Caco-2 (cell line): Measurements from ENCODE around the gene AADACL3. TPM values are rescaled to one million over a fixed set of nuclear protein-coding genes. Genes with fewer than 3 reads are reported as not detected.

Source experiments
- BruUV-seq: library from RNA; stranded (reverse); fragments of 400-500 nt; replicated peaks from 2 replicates; lab custom pipeline; 2021; lab: Mats Ljungman, UMichigan
- CTCF ChIA-PET: fragments of 300-600 bp; sonication (Branson Sonifier 250); formaldehyde crosslinking; loops from one replicate; lab custom pipeline; 2022; ENCODE audit warnings: antibody characterized with exemption; lab: Charles Lee
- POLR2A ChIA-PET: fragments of 300-600 bp; sonication (Branson Sonifier 250); formaldehyde crosslinking; loops from one replicate; lab custom pipeline; 2022; ENCODE audit warnings: antibody characterized with exemption; lab: Charles Lee
- DNase-seq, 2 experiments: peaks; one replicate each; pipeline versions ENCODE4 v3.0.0 to v3.0.0-alpha.2; 2020 to 2022
- H3K27me3 ChIP-seq: replicated peaks from 2 replicates; pipeline ENCODE4 v1.6.0; 2011; ENCODE audit warnings: low read length; ENCODE audit not compliant: control insufficient read depth, insufficient read depth
- H3K36me3 ChIP-seq: 2 replicates; pipeline ENCODE4 v1.5.1; 2011; ENCODE audit warnings: low read length; ENCODE audit not compliant: control insufficient read depth, insufficient read depth
- H3K4me1 ChIP-seq: fragments of 250-450 bp; sonication (Bioruptor Pico); 2 replicates; pipeline ENCODE4 v1.5.1; 2020; ENCODE audit warnings: mild to moderate bottlenecking
- H3K4me3 ChIP-seq: 2 replicates; pipeline ENCODE4 v1.5.1; 2011; ENCODE audit warnings: low read depth, mild to moderate bottlenecking, control low read depth, low read length
- H3K9me3 ChIP-seq: fragments of 250-450 bp; sonication (Bioruptor Pico); 2 replicates; pipeline ENCODE4 v1.5.1; 2020; ENCODE audit warnings: mild to moderate bottlenecking, moderate library complexity
- H3K27ac Mint-ChIP-seq: one replicate; pipeline ENCODE4 v1.8.0; 2022; ENCODE audit warnings: mixed read lengths; ENCODE audit not compliant: unreplicated experiment
- H3K27me3 Mint-ChIP-seq: one replicate; pipeline ENCODE4 v1.8.0; 2022; ENCODE audit warnings: mixed read lengths; ENCODE audit not compliant: insufficient read depth, unreplicated experiment
- H3K36me3 Mint-ChIP-seq: one replicate; pipeline ENCODE4 v1.8.0; 2022; ENCODE audit warnings: mild to moderate bottlenecking, mixed read lengths; ENCODE audit not compliant: insufficient read depth, unreplicated experiment
- H3K4me1 Mint-ChIP-seq: one replicate; pipeline ENCODE4 v1.8.0; 2022; ENCODE audit warnings: low read depth, mixed read lengths; ENCODE audit not compliant: unreplicated experiment
- H3K4me3 Mint-ChIP-seq: one replicate; pipeline ENCODE4 v1.8.0; 2022; ENCODE audit warnings: mild to moderate bottlenecking, moderate library complexity, mixed read lengths; ENCODE audit not compliant: unreplicated experiment
- H3K9me3 Mint-ChIP-seq: one replicate; pipeline ENCODE4 v1.8.0; 2022; ENCODE audit warnings: mixed read lengths; ENCODE audit not compliant: unreplicated experiment
- intact Hi-C: fragments of 100-400 bp; cut with micrococcal nuclease; formaldehyde crosslinking; loops from one replicate; pipeline ENCODE4 v1.10.0; 2022; ENCODE audit not compliant: unreplicated experiment
- total RNA-seq: library from RNA; stranded (reverse); gene quantifications from 2 replicates; pipeline ENCODE4 v1.2.3, GENCODE V29; 2022
- TF ChIP-seq, protein P1 (sequence below), 2 experiments: fragments of 200-600 bp in 1 of 2; IDR thresholded peaks; 1 replicate in 1 of 2; 2 replicates in 1 of 2; pipeline versions ENCODE4 v1.5.1 to v1.8.0; 2011 to 2022; ENCODE audit warnings: antibody characterized with exemption in 1 of 2, control low read depth in 1 of 2, inconsistent platforms in 1 of 2, low read depth in 1 of 2, low read length in 1 of 2, mild to moderate bottlenecking in 1 of 2, moderate library complexity in 1 of 2; ENCODE audit not compliant: insufficient read depth in 1 of 2, severe bottlenecking in 1 of 2, unreplicated experiment in 1 of 2

Gene AADACL3
- total RNA-seq, 1 experiment from 2014 or later: not detected

GRCh38 chr1:12763479-12763878 is 47.6 kb downstream of the AADACL3 start:
- no peak overlapping the region for H3K4me3 ChIP-seq
- Mint-ChIP-seq H3K27ac (no peak overlapping the region), H3K4me1 (peaks cover 6% of the 10 kb centered on the region), H3K9me3 (no peaks in the 10 kb centered on the region), H3K36me3 (no peaks in the 10 kb centered on the region), H3K4me3 (no peak overlapping the region), H3K27me3 (peaks cover 4% of the 10 kb centered on the region)
- H3K36me3 ChIP-seq: no peaks in the 10 kb centered on the region
- DNase-seq: no peak
- ChIA-PET POLR2A (interaction anchor here (0.7 kb wide), 1 partner anchor 622 kb away, joined by 6 read pairs; no protein-coding TSS in a partner anchor), CTCF (no interaction called here)
- TF ChIP-seq, protein P1, sequence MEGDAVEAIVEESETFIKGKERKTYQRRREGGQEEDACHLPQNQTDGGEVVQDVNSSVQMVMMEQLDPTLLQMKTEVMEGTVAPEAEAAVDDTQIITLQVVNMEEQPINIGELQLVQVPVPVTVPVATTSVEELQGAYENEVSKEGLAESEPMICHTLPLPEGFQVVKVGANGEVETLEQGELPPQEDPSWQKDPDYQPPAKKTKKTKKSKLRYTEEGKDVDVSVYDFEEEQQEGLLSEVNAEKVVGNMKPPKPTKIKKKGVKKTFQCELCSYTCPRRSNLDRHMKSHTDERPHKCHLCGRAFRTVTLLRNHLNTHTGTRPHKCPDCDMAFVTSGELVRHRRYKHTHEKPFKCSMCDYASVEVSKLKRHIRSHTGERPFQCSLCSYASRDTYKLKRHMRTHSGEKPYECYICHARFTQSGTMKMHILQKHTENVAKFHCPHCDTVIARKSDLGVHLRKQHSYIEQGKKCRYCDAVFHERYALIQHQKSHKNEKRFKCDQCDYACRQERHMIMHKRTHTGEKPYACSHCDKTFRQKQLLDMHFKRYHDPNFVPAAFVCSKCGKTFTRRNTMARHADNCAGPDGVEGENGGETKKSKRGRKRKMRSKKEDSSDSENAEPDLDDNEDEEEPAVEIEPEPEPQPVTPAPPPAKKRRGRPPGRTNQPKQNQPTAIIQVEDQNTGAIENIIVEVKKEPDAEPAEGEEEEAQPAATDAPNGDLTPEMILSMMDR (IDR thresholded peaks at IDR 0.05; ENCODE audit: insufficient read depth in 1 of 2, low read depth in 1 of 2, low read length in 1 of 2, severe bottlenecking in 1 of 2, unreplicated experiment in 1 of 2): no peak
- intact Hi-C loops: no loop called here
- H3K9me3 ChIP-seq: no peaks in the 10 kb centered on the region
- no peaks in the 10 kb centered on the region for H3K4me1 ChIP-seq
- no TSS peak for BruUV-seq
- H3K27me3 ChIP-seq: no peaks in the 10 kb centered on the region

GRCh38 chr1:12764016-12764415 is 48.1 kb downstream of the AADACL3 start:
- H3K27me3 ChIP-seq: no peaks in the 10 kb centered on the region
- POLR2A ChIA-PET: no interaction called here

GRCh38 chr1:12769031-12769430 is 53.1 kb downstream of the AADACL3 start:
- H3K4me3 ChIP-seq: no peak overlapping the region
- no peaks in the 10 kb centered on the region for H3K36me3 ChIP-seq
- POLR2A ChIA-PET: no interaction called here
- intact Hi-C loops: no loop called here
- H3K9me3 ChIP-seq: no peaks in the 10 kb centered on the region
- no peak overlapping the region for H3K27ac Mint-ChIP-seq
- BruUV-seq: no TSS peak
- TF ChIP-seq, protein P1 (IDR thresholded peaks at IDR 0.05; ENCODE audit: insufficient read depth in 1 of 2, low read depth in 1 of 2, low read length in 1 of 2, severe bottlenecking in 1 of 2, unreplicated experiment in 1 of 2): no peak
- H3K9me3 Mint-ChIP-seq: no peaks in the 10 kb centered on the region
- DNase-seq: no peak
- no peak overlapping the region for H3K4me3 Mint-ChIP-seq
- no peaks in the 10 kb centered on the region for H3K4me1 ChIP-seq
- no peaks in the 10 kb centered on the region for H3K36me3 Mint-ChIP-seq
- CTCF ChIA-PET: no interaction called here
- no peaks in the 10 kb centered on the region; the same call in 1 of the 2 replicates for H3K27me3 ChIP-seq
- H3K4me1 Mint-ChIP-seq: no peaks in the 10 kb centered on the region
- peaks cover 11% of the 10 kb centered on the region for H3K27me3 Mint-ChIP-seq

More at GRCh38 chr1:12764016-12764415, 48.1 kb downstream of the AADACL3 start:
- no peaks in the 10 kb centered on the region for H3K4me1 ChIP-seq
- TF ChIP-seq, protein P1 (IDR thresholded peaks at IDR 0.05; ENCODE audit: insufficient read depth in 1 of 2, low read depth in 1 of 2, low read length in 1 of 2, severe bottlenecking in 1 of 2, unreplicated experiment in 1 of 2): no peak
- H3K4me3 Mint-ChIP-seq: no peak overlapping the region
- H3K4me3 ChIP-seq: no peak overlapping the region
- no peaks in the 10 kb centered on the region for H3K9me3 ChIP-seq
- H3K27me3 Mint-ChIP-seq: peaks cover 4% of the 10 kb centered on the region
- BruUV-seq: no TSS peak
- CTCF ChIA-PET: no interaction called here
- no peaks in the 10 kb centered on the region for H3K9me3 Mint-ChIP-seq
- intact Hi-C loops: no loop called here
- H3K27ac Mint-ChIP-seq: no peak overlapping the region
- no peaks in the 10 kb centered on the region for H3K36me3 ChIP-seq
- peaks cover 6% of the 10 kb centered on the region for H3K4me1 Mint-ChIP-seq
- H3K36me3 Mint-ChIP-seq: no peaks in the 10 kb centered on the region
- no peak for DNase-seq
